Measurements from ENCODE around the gene TTLL11.

TTLL11 gene

GRCh38 chr9:121779381-121780117 is 313.6 kb downstream of the TTLL11 start:
- TF ChIP-seq CTCF (IDR thresholded peaks at IDR 0.05) (no peak), ZFX (IDR thresholded peaks at IDR 0.05; ENCODE audit: borderline replicate concordance) (no peak)
- H3K27ac ChIP-seq: no peak overlapping the region

- TF ChIP-seq ZFX (IDR thresholded peaks at IDR 0.05; ENCODE audit: borderline replicate concordance): no peak
- no peak for TF ChIP-seq CTCF (IDR thresholded peaks at IDR 0.05)
- H3K27ac ChIP-seq: no peak overlapping the region
Observed at GRCh38 chr9:121778252-121779225, 314.6 kb downstream of the TTLL11 start.

- no peak overlapping the region for H3K27ac ChIP-seq
- no peak for TF ChIP-seq ZFX (IDR thresholded peaks at IDR 0.05; ENCODE audit: borderline replicate concordance)
- TF ChIP-seq CTCF (IDR thresholded peaks at IDR 0.05): no peak
Observed at GRCh38 chr9:121776739-121777637, 316.1 kb downstream of the TTLL11 start.

GRCh38 chr9:121776001-121776738 is 316.9 kb downstream of the TTLL11 start:
- no peak overlapping the region for H3K27ac ChIP-seq
- no peak for TF ChIP-seq ZFX (IDR thresholded peaks at IDR 0.05; ENCODE audit: borderline replicate concordance)
- TF ChIP-seq CTCF (IDR thresholded peaks at IDR 0.05): no peak

GRCh38 chr9:121774715-121775613 is 318.1 kb downstream of the TTLL11 start:
- H3K27ac ChIP-seq: no peak overlapping the region
- TF ChIP-seq CTCF (IDR thresholded peaks at IDR 0.05): no peak
- no peak for TF ChIP-seq ZFX (IDR thresholded peaks at IDR 0.05; ENCODE audit: borderline replicate concordance)

Measured in 22Rv1 (cell line).